KOPT-K1 (cell line): ENCODE data around the gene CCL11.
"Not testable (repeated sequence)": the region's sequence is repeated elsewhere in the genome, so short reads cannot be mapped to it uniquely, and the experiment has no call there.

Experiments used
- H3K27ac ChIP-seq: fragments of 200-600 bp; sonication (generic); 2 replicates; pipeline ENCODE4 v1.5.1; 2016; ENCODE audit warnings: antibody characterized with exemption, mild to moderate bottlenecking, low read depth, low read length; ENCODE audit not compliant: poor library complexity, severe bottlenecking
- H3K36me3 ChIP-seq: fragments of 200-600 bp; sonication (generic); 2 replicates; pipeline ENCODE4 v1.5.1; 2017; ENCODE audit warnings: antibody characterized with exemption, mild to moderate bottlenecking, low read length, moderate library complexity; ENCODE audit not compliant: insufficient read depth
- H3K9me3 ChIP-seq: fragments of 200-600 bp; sonication (generic); 2 replicates; pipeline ENCODE4 v1.5.1; 2017; ENCODE audit warnings: antibody characterized with exemption, low read length, mild to moderate bottlenecking; ENCODE audit not compliant: insufficient read depth, poor library complexity, severe bottlenecking

CCL11 gene

DNA sequence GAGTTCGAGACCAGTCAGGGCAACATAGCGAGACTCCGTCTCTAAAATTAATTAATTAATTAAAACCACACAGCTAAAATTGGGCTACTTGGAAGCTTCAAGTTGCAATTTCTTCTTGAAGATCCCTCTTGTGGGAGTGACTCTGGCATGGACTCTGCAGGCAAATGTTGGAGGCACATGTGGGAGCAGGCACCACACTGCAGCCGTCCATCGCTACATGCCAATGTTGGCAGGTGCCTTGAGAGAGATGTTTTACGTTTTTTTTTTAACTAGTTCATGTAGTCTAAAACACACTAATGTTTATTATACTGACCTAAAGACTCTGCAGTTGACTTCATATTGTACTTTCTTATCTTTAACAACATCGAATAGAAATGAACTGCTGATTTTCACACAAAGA lies 25.7 kb downstream of the CCL11 start:
- H3K27ac ChIP-seq = no peak overlapping the region
- no peaks in the 10 kb centered on the region for H3K36me3 ChIP-seq
- H3K9me3 ChIP-seq = no peaks in the 10 kb centered on the region

GRCh38 chr17:34312080-34312479 lies 26.5 kb downstream of the CCL11 start:
- no peaks in the 10 kb centered on the region for H3K9me3 ChIP-seq
- H3K36me3 ChIP-seq = no peaks in the 10 kb centered on the region
- H3K27ac ChIP-seq = no peak overlapping the region

- Histone ChIP-seq H3K36me3 (no peaks in the 10 kb centered on the region), H3K27ac (no peak overlapping the region), H3K9me3 (no peaks in the 10 kb centered on the region)
These were observed 27.6 kb downstream of the CCL11 start for GRCh38 chr17:34313164-34313563.

- Histone ChIP-seq H3K27ac (no peak overlapping the region), H3K9me3 (no peaks in the 10 kb centered on the region)
These were observed 28.7 kb downstream of the CCL11 start for GRCh38 chr17:34314279-34314678.

DNA sequence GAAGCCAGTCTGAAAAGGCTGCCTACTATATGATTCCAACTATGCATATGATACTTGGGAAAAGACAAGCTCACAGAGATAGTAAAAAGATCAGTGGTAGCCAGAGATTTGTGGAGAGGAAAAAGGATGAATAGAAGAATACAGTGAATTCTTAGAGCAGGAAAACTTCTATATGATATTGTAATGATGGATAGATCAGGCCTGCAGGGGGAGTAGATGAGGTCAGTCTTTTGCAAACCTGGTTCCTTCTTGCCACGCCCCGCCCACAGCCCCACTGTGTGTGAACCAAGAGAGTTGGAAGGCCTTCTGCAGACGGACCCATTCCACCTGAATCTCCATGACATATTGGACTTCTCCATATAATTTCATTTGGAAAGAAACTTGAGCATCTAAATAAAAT lies 32.9 kb downstream of the CCL11 start:
- Histone ChIP-seq H3K9me3 (no peaks in the 10 kb centered on the region), H3K36me3 (no peaks in the 10 kb centered on the region), H3K27ac (no peak overlapping the region)

More at GRCh38 chr17:34314279-34314678, 28.7 kb downstream of the CCL11 start:
- no peaks in the 10 kb centered on the region for H3K36me3 ChIP-seq

DNA sequence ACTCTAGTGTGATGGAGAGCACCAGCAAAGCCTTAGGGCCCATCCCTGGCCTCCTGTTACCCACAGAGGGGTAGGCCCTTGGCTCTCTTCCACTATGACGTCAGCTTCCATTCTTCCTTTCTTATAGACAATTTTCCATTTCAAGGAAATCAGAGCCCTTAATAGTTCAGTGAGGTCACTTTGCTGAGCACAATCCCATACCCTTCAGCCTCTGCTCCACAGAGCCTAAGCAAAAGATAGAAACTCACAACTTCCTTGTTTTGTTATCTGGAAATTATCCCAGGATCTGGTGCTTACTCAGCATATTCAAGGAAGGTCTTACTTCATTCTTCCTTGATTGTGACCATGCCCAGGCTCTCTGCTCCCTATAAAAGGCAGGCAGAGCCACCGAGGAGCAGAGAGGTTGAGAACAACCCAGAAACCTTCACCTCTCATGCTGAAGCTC lies 33.5 kb downstream of the CCL11 start, which contains the start of gene CCL8:
TSS of gene CCL8 (plus strand) at position 397 of the 445 bp plus-strand sequence. CDS start 67 bp downstream, outside the sequence.
- no peaks in the 10 kb centered on the region for H3K36me3 ChIP-seq
- no peak within 1 kb of the TSS for H3K27ac ChIP-seq
- no peaks in the 10 kb centered on the region for H3K9me3 ChIP-seq

- Histone ChIP-seq H3K9me3 (no peaks in the 10 kb centered on the region), H3K27ac (no peak overlapping the region), H3K36me3 (no peaks in the 10 kb centered on the region)
These were observed 36.4 kb downstream of the CCL11 start for GRCh38 chr17:34321964-34322363.

DNA sequence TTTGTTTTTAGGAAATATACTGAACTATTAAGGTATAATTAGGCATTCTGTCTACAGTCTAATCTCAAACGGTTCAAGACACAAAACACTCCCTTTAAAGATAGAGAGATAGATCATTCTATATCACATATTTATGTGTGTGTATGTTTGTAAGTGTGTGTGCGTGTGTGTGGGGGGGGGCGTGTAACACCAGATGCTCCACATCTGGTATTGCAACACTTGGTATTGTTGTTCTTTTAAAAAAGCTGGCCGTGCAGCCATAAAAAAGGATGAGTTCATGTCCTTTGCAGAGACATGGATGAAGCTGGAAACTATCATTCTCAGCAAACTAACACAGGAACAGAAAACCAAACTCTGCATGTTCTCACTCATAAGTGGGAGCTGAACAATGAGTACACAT lies 42.0 kb downstream of the CCL11 start:
- H3K9me3 ChIP-seq, H3K27ac ChIP-seq, H3K36me3 ChIP-seq: not testable (repeated sequence)

DNA sequence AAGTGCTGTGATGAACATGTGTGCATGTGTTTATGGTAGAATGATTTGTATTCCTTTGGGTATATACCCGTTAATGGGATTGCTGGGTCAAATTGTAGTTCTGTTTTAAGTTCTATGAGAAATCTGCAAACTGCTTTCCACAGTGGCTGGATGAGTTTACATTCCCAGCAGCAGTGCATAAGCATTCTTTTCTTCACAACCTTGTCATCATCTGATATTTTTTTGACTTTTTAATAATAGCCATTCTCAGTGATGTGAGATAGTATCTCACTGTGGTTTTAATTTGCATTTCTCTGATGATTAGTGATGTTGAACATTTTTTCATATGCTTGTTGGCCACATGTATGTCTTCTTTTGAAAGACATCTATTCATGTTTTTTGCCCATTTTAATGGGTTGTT lies 52.2 kb downstream of the CCL11 start:
- H3K36me3 ChIP-seq = no peaks in the 10 kb centered on the region

More for the DNA sequence above, 52.2 kb downstream of the CCL11 start:
- Histone ChIP-seq H3K27ac (no peak overlapping the region), H3K9me3 (peaks cover 5% of the 10 kb centered on the region)
